GM12878 (cell line): ENCODE data around the gene TBC1D1.

Experiments used
- CBFB ChIP-seq: IDR thresholded peaks from 2 replicates; pipeline ENCODE4 v1.6.1; 2016; ENCODE audit warnings: antibody characterized with exemption, low read depth
- E2F4 ChIP-seq: IDR thresholded peaks from 2 replicates; pipeline ENCODE4 v1.6.1; 2012; ENCODE audit warnings: low read depth, low read length, improper control_type of control experiment
- ESRRA ChIP-seq: IDR thresholded peaks from 2 replicates; pipeline ENCODE4 v1.6.1; 2012; ENCODE audit warnings: mild to moderate bottlenecking, low read length, improper control_type of control experiment
- EZH2 ChIP-seq: IDR thresholded peaks from 2 replicates; pipeline ENCODE4 v1.6.1; 2012; ENCODE audit warnings: low read depth, mild to moderate bottlenecking, control low read depth, inconsistent platforms, low read length, borderline replicate concordance; ENCODE audit not compliant: control insufficient read depth
- KDM1A ChIP-seq: fragments of 200-600 bp; sonication (generic); IDR thresholded peaks from 2 replicates; pipeline ENCODE4 v1.6.1; 2016; ENCODE audit warnings: borderline replicate concordance
- MLLT1 ChIP-seq: fragments of 450-650 bp; IDR thresholded peaks from 2 replicates; pipeline ENCODE4 v1.6.1; 2016; ENCODE audit warnings: mild to moderate bottlenecking
- POLR2A ChIP-seq: IDR thresholded peaks from 2 replicates; pipeline ENCODE4 v1.6.1; 2011; ENCODE audit warnings: low read depth, mild to moderate bottlenecking, low read length
- TAF1 ChIP-seq: IDR thresholded peaks from 2 replicates; pipeline ENCODE4 v1.6.1; 2011; ENCODE audit warnings: mild to moderate bottlenecking, low read depth, low read length, borderline replicate concordance
- USF2 ChIP-seq: IDR thresholded peaks from 2 replicates; pipeline ENCODE4 v1.6.1; 2011; ENCODE audit warnings: low read depth, low read length, improper control_type of control experiment, borderline replicate concordance
- TF ChIP-seq, protein P1 (sequence below): fragments of 450-650 bp; IDR thresholded peaks from 2 replicates; pipeline ENCODE4 v1.6.1; 2018; ENCODE audit warnings: mild to moderate bottlenecking, low read depth, moderate library complexity; ENCODE audit not compliant: partially characterized antibody
- TF ChIP-seq, protein P2 (sequence below), 3 experiments: IDR thresholded peaks in 2 of 3; conservative IDR thresholded peaks in 1 of 3; 2 replicates each; pipeline ENCODE4 v1.5.1; 2011; ENCODE audit warnings: low read depth in 3 of 3, low read length in 3 of 3, mild to moderate bottlenecking in 3 of 3, control low read depth in 2 of 3, moderate library complexity in 2 of 3, inconsistent platforms in 1 of 3, mixed read lengths in 1 of 3; ENCODE audit not compliant: control insufficient read depth in 2 of 3, insufficient read depth in 1 of 3; ENCODE audit errors: extremely low read depth in 1 of 3
- TF ChIP-seq, protein P3 (sequence below): IDR thresholded peaks from 2 replicates; pipeline ENCODE4 v1.6.1; 2011; ENCODE audit warnings: borderline replicate concordance, low read depth, mild to moderate bottlenecking, moderate library complexity, low read length; ENCODE audit not compliant: insufficient read depth, poor library complexity, severe bottlenecking

- TF ChIP-seq MLLT1 (no peak), POLR2A (no peak), CBFB (no peak), EZH2 (no peak), ESRRA (no peak), USF2 (no peak), KDM1A (no peak), TAF1 (no peak), E2F4 (no peak)
- TF ChIP-seq, protein P1, sequence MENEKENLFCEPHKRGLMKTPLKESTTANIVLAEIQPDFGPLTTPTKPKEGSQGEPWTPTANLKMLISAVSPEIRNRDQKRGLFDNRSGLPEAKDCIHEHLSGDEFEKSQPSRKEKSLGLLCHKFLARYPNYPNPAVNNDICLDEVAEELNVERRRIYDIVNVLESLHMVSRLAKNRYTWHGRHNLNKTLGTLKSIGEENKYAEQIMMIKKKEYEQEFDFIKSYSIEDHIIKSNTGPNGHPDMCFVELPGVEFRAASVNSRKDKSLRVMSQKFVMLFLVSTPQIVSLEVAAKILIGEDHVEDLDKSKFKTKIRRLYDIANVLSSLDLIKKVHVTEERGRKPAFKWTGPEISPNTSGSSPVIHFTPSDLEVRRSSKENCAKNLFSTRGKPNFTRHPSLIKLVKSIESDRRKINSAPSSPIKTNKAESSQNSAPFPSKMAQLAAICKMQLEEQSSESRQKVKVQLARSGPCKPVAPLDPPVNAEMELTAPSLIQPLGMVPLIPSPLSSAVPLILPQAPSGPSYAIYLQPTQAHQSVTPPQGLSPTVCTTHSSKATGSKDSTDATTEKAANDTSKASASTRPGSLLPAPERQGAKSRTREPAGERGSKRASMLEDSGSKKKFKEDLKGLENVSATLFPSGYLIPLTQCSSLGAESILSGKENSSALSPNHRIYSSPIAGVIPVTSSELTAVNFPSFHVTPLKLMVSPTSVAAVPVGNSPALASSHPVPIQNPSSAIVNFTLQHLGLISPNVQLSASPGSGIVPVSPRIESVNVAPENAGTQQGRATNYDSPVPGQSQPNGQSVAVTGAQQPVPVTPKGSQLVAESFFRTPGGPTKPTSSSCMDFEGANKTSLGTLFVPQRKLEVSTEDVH, result no peak
- TF ChIP-seq, protein P2, sequence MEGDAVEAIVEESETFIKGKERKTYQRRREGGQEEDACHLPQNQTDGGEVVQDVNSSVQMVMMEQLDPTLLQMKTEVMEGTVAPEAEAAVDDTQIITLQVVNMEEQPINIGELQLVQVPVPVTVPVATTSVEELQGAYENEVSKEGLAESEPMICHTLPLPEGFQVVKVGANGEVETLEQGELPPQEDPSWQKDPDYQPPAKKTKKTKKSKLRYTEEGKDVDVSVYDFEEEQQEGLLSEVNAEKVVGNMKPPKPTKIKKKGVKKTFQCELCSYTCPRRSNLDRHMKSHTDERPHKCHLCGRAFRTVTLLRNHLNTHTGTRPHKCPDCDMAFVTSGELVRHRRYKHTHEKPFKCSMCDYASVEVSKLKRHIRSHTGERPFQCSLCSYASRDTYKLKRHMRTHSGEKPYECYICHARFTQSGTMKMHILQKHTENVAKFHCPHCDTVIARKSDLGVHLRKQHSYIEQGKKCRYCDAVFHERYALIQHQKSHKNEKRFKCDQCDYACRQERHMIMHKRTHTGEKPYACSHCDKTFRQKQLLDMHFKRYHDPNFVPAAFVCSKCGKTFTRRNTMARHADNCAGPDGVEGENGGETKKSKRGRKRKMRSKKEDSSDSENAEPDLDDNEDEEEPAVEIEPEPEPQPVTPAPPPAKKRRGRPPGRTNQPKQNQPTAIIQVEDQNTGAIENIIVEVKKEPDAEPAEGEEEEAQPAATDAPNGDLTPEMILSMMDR (IDR thresholded peaks at IDR 0.05 in 2 of 3, conservative IDR thresholded peaks at IDR 0.05 in 1 of 3; ENCODE audit: control insufficient read depth in 2 of 3, extremely low read depth in 1 of 3, insufficient read depth in 1 of 3, low read depth in 3 of 3, low read length in 3 of 3), result peak; percentile 44 to 75 (median 64); a peak in 5 of 6 replicates
- TF ChIP-seq, protein P3, sequence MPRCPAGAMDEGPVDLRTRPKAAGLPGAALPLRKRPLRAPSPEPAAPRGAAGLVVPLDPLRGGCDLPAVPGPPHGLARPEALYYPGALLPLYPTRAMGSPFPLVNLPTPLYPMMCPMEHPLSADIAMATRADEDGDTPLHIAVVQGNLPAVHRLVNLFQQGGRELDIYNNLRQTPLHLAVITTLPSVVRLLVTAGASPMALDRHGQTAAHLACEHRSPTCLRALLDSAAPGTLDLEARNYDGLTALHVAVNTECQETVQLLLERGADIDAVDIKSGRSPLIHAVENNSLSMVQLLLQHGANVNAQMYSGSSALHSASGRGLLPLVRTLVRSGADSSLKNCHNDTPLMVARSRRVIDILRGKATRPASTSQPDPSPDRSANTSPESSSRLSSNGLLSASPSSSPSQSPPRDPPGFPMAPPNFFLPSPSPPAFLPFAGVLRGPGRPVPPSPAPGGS, result no peak
Measured at GRCh38 chr4:38034986-38035882, 144.3 kb downstream of the TBC1D1 start.
